BE2C (cell line): Measurements from ENCODE around the gene CAMKMT.
"Not testable (repeated sequence)": the region's sequence is repeated elsewhere in the genome, so short reads cannot be mapped to it uniquely, and the experiment has no call there.

ENCODE experiments used
- DNase-seq: peaks from one replicate; pipeline ENCODE4 v3.0.0-alpha.2; 2020
- H3K27me3 ChIP-seq: fragments of 250-450 bp; sonication (Bioruptor Pico); 2 replicates; pipeline ENCODE4 v1.5.1; 2020; ENCODE audit warnings: mild to moderate bottlenecking
- H3K36me3 ChIP-seq: fragments of 250-450 bp; sonication (Bioruptor Pico); 2 replicates; pipeline ENCODE4 v1.5.1; 2020; ENCODE audit warnings: mild to moderate bottlenecking
- H3K4me1 ChIP-seq: fragments of 250-450 bp; sonication (Bioruptor Pico); 2 replicates; pipeline ENCODE4 v1.5.1; 2020
- H3K4me3 ChIP-seq: 2 replicates; pipeline ENCODE4 v1.5.1; 2011; ENCODE audit warnings: low read depth, low read length
- H3K9me3 ChIP-seq: fragments of 250-450 bp; sonication (Bioruptor Pico); 2 replicates; pipeline ENCODE4 v1.5.1; 2020
- CTCF ChIP-seq: IDR thresholded peaks from 2 replicates; pipeline ENCODE4 v1.5.1; 2012; ENCODE audit warnings: mild to moderate bottlenecking, low read depth, low read length

Gene CAMKMT

GRCh38 chr2:44494006-44494405 lies 132.3 kb downstream of the CAMKMT start:
- Histone ChIP-seq H3K4me1 (peaks cover 14% of the 10 kb centered on the region), H3K36me3 (no peaks in the 10 kb centered on the region), H3K9me3 (no peaks in the 10 kb centered on the region), H3K4me3 (no peak overlapping the region), H3K27me3 (no peaks in the 10 kb centered on the region)
- TF ChIP-seq CTCF = no peak
- DNase-seq = no peak

- Histone ChIP-seq H3K4me1 (peaks cover 14% of the 10 kb centered on the region), H3K36me3 (no peaks in the 10 kb centered on the region), H3K9me3 (no peaks in the 10 kb centered on the region), H3K27me3 (no peaks in the 10 kb centered on the region), H3K4me3 (no peak overlapping the region)
- no peak for TF ChIP-seq CTCF
- no peak for DNase-seq
These were observed 133.3 kb downstream of the CAMKMT start for GRCh38 chr2:44495035-44495434.

- no peak overlapping the region for H3K4me3 ChIP-seq
- no peak for TF ChIP-seq CTCF
- no peaks in the 10 kb centered on the region for H3K27me3 ChIP-seq
- H3K9me3 ChIP-seq = no peaks in the 10 kb centered on the region
- H3K4me1 ChIP-seq = peaks cover 14% of the 10 kb centered on the region
- no peak for DNase-seq
- no peaks in the 10 kb centered on the region for H3K36me3 ChIP-seq
These were observed 133.8 kb downstream of the CAMKMT start for GRCh38 chr2:44495544-44495943.

- no peak overlapping the region for H3K4me3 ChIP-seq
- DNase-seq = no peak
- H3K4me1 ChIP-seq = peaks cover 14% of the 10 kb centered on the region
- TF ChIP-seq CTCF = no peak
- no peaks in the 10 kb centered on the region for H3K9me3 ChIP-seq
- H3K36me3 ChIP-seq = no peaks in the 10 kb centered on the region
- no peaks in the 10 kb centered on the region for H3K27me3 ChIP-seq
These were observed 134.4 kb downstream of the CAMKMT start for GRCh38 chr2:44496130-44496529.

- DNase-seq = peak; percentile 38
- no peaks in the 10 kb centered on the region for H3K27me3 ChIP-seq
- no peak for TF ChIP-seq CTCF
These were observed 136.8 kb downstream of the CAMKMT start for GRCh38 chr2:44498551-44498950.

GRCh38 chr2:44505664-44506063 lies 143.9 kb downstream of the CAMKMT start:
- H3K4me3 ChIP-seq, H3K4me1 ChIP-seq, H3K9me3 ChIP-seq, DNase-seq, H3K36me3 ChIP-seq, H3K27me3 ChIP-seq: not testable (repeated sequence)

More at GRCh38 chr2:44498551-44498950, 136.8 kb downstream of the CAMKMT start:
- no peak overlapping the region for H3K4me3 ChIP-seq
- H3K4me1 ChIP-seq = peaks cover 7% of the 10 kb centered on the region
- H3K9me3 ChIP-seq = no peaks in the 10 kb centered on the region
- no peaks in the 10 kb centered on the region for H3K36me3 ChIP-seq

- no peak for TF ChIP-seq CTCF
- Histone ChIP-seq H3K36me3 (no peaks in the 10 kb centered on the region), H3K4me3 (no peak overlapping the region), H3K9me3 (no peaks in the 10 kb centered on the region), H3K27me3 (no peaks in the 10 kb centered on the region), H3K4me1 (peaks cover 10% of the 10 kb centered on the region; the same call in 1 of the 2 replicates)
- no peak for DNase-seq
These were observed 148.5 kb downstream of the CAMKMT start for GRCh38 chr2:44510246-44510645.
